K562 (cell line): Measurements from ENCODE around the gene SETDB2. TPM values are rescaled to one million over a fixed set of nuclear protein-coding genes. Genes with fewer than 3 reads are reported as not detected.

ENCODE experiments used
- FOXJ3 ChIP-seq: sonication (generic); formaldehyde crosslinking; IDR thresholded peaks from 2 replicates; pipeline ENCODE4 v1.4.0; 2020; ENCODE audit warnings: mild to moderate bottlenecking, missing genetic modification reagents
- GABPB2 ChIP-seq: fragments of 250-450 bp; sonication (Bioruptor Pico); conservative IDR thresholded peaks from 2 replicates; pipeline ENCODE4 v1.5.1; 2021; ENCODE audit warnings: mild to moderate bottlenecking
- GATA2 ChIP-seq: sonication (generic); formaldehyde crosslinking; IDR thresholded peaks from 2 replicates; pipeline ENCODE4 v1.4.0; 2020; ENCODE audit warnings: mild to moderate bottlenecking, missing genetic modification reagents
- HDAC3 ChIP-seq: fragments of 450-650 bp; IDR thresholded peaks from 2 replicates; pipeline ENCODE4 v1.6.1; 2018; ENCODE audit warnings: borderline replicate concordance, mild to moderate bottlenecking, moderate library complexity; ENCODE audit not compliant: partially characterized antibody
- HDAC8 ChIP-seq: fragments of 450-650 bp; IDR thresholded peaks from 2 replicates; pipeline ENCODE4 v1.6.1; 2016; ENCODE audit warnings: mild to moderate bottlenecking, missing genetic modification characterization, moderate library complexity, missing compliant biosample characterization
- KAT2B ChIP-seq: IDR thresholded peaks from one replicate; pipeline ENCODE4 v1.6.1; 2012; ENCODE audit warnings: low read depth, mild to moderate bottlenecking, control low read depth, inconsistent platforms, low read length, moderate library complexity
- MYNN ChIP-seq, 2 experiments: sonication (generic); formaldehyde crosslinking in 1 of 2; IDR thresholded peaks; 2 replicates each; pipeline versions ENCODE4 v1.5.0 to v1.6.1; 2016 to 2020; ENCODE audit warnings: antibody characterized with exemption in 1 of 2, missing genetic modification reagents in 1 of 2
- NR2C2 ChIP-seq, 2 experiments: fragments of 200-800 bp in 1 of 2; sonication (Bioruptor generic) in 1 of 2; sonication (generic) in 1 of 2; formaldehyde crosslinking in 1 of 2; IDR thresholded peaks; 2 replicates each; pipeline versions ENCODE4 v1.6.1 to v1.8.0; 2016 to 2022; ENCODE audit warnings: mild to moderate bottlenecking in 1 of 2, missing compliant biosample characterization in 1 of 2, missing genetic modification characterization in 1 of 2, missing genetic modification reagents in 1 of 2
- RERE ChIP-seq: sonication (generic); formaldehyde crosslinking; IDR thresholded peaks from 2 replicates; pipeline ENCODE4 v1.8.0; 2023; ENCODE audit warnings: missing genetic modification reagents, mild to moderate bottlenecking, borderline replicate concordance
- RNF219 ChIP-seq: fragments of 250-450 bp; sonication (Bioruptor Pico); IDR thresholded peaks from 2 replicates; pipeline ENCODE4 v1.5.0; 2022; ENCODE audit warnings: mild to moderate bottlenecking
- THRB ChIP-seq: fragments of 450-650 bp; formaldehyde crosslinking; conservative IDR thresholded peaks from 2 replicates; pipeline ENCODE4 v1.4.0; 2022; ENCODE audit warnings: mild to moderate bottlenecking, missing genetic modification characterization
- ZBTB7A ChIP-seq: IDR thresholded peaks from 2 replicates; pipeline ENCODE4 v1.6.1; 2011; ENCODE audit warnings: low read depth, mild to moderate bottlenecking, low read length, moderate library complexity, borderline replicate concordance; ENCODE audit not compliant: control insufficient read depth
- ZNF133 ChIP-seq: fragments of 250-450 bp; sonication (Bioruptor Pico); IDR thresholded peaks from 2 replicates; pipeline ENCODE4 v1.4.0; 2020; ENCODE audit warnings: mild to moderate bottlenecking
- ZNF740 ChIP-seq, 3 experiments: fragments of 200-800 bp in 1 of 3; sonication (Bioruptor generic) in 1 of 3; sonication (generic) in 1 of 3; formaldehyde crosslinking in 1 of 3; IDR thresholded peaks; 2 replicates each; pipeline versions ENCODE4 v1.6.1 to v1.8.0; 2016 to 2022; ENCODE audit warnings: mild to moderate bottlenecking in 2 of 3, missing compliant biosample characterization in 2 of 3, missing genetic modification characterization in 2 of 3, missing genetic modification reagents in 1 of 3
- polyA plus RNA-seq, 8 experiments: library from polyadenylated mRNA; depleted of rRNA in 4 of 8; stranded (reverse) in 5 of 8; unstranded in 3 of 8; fragments of >200 nt; fragmentation: Nextera tagmentation in 2 of 8; fragmentation: Illumina TruSeq in 1 of 8; extraction: Ambion mirVana in 2 of 8; extraction: Trizol in 1 of 8; gene quantifications; 2 replicates each; pipeline versions ENCODE4 v1.2.1 to v1.2.3, GENCODE V29; 2011 to 2014; ENCODE audit warnings: inconsistent platforms in 1 of 8, missing spikeins in 1 of 8
- total RNA-seq, 7 experiments: library from RNA; depleted of rRNA in 6 of 7; stranded (reverse); fragments of >200 nt in 6 of 7; fragmentation: Illumina TruSeq in 2 of 7; extraction: Trizol in 2 of 7; gene quantifications; 2 replicates each; pipeline versions ENCODE4 v1.2.1 to v1.2.3, GENCODE V29; 2011 to 2021; ENCODE audit warnings: low replicate concordance in 1 of 7

Gene SETDB2
- total and polyA plus RNA-seq, 9 of the 15 experiments (the other 6 are each of a cell fraction or from before 2014, with no cell fraction given) = 1.0 to 9.0 (median 6.1) TPM

GRCh38 chr13:49495783-49496762 lies 52.0 kb downstream of the SETDB2 start, which contains the start of gene PHF11 (continued):
- TF ChIP-seq HDAC8 (tag) (no peak), ZBTB7A (peak; percentile 54; the same call in 1 of the 2 replicates), GABPB2 (CRISPR knock-in tag) (no peak), FOXJ3 (CRISPR knock-in tag) (no peak), GATA2 (CRISPR knock-in tag) (no peak), KAT2B (no peak), NR2C2 (CRISPR knock-in tag; IDR thresholded peaks at IDR 0.05) (no peak), NR2C2 (tag; IDR thresholded peaks at IDR 0.05) (no peak), RERE (CRISPR knock-in tag) (no peak), THRB (CRISPR knock-in tag) (no peak), MYNN (IDR thresholded peaks at IDR 0.05) (no peak), MYNN (CRISPR knock-in tag; IDR thresholded peaks at IDR 0.05) (no peak), ZNF740 (CRISPR knock-in tag; IDR thresholded peaks at IDR 0.05) (0 out of 2 replicates have a peak, but pooled peaks have one; percentile 24), ZNF740 (tag; IDR thresholded peaks at IDR 0.05) (no peak), RNF219 (CRISPR knock-in tag) (no peak), ZNF133 (CRISPR knock-in tag) (no peak), HDAC3 (no peak)
